ENCODE data around the gene DOCK4.
A peak's percentile ranks its signal among the peaks of the same experiment; 100 is the strongest.

- TF ChIP-seq MAX (IDR thresholded peaks at IDR 0.05) (no peak), EGR1 (IDR thresholded peaks at IDR 0.05) (no peak), YY1 (IDR thresholded peaks at IDR 0.05; ENCODE audit: low read depth) (no peak), EP300 (IDR thresholded peaks at IDR 0.05; ENCODE audit: borderline replicate concordance) (no peak), RAD21 (IDR thresholded peaks at IDR 0.05; ENCODE audit: low read depth) (peak; percentile 66), REST (IDR thresholded peaks at IDR 0.05; ENCODE audit: low read depth) (no peak)
These were observed 350.9 kb downstream of the DOCK4 start for GRCh38 chr7:111855161-111855841.
